Measurements from ENCODE around the gene CNNM2.

DNA sequence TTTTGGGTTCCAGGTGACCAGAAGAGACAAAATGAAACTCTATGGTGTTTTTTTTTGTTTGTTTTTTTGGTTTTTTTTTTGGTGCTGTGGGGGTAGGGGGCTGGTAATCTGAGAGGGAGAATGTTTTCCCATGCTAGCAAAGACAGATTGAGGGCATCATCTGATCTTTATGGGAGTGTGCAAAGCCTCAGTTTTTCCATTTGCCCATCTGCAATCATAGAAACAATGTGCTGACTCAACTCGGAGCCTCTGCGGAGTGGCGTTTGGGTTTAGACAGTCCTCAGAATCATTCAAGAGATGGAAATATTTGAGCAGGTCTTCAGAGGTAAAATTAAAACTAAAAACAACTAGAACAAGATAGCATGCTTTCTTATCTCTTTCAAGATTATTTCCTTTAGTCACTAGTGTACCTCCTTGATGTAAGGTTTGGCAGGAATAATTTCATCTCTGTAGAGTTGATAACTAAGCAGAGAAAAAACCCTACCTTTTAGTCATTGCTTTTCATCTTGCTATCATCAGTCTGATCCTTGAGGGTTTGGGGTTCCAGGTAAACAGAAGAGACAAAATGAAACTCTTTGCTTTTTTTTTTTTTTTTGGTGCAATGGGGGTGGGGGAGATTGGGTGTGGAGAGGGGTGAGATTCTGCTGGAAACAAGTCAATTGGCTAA lies 18.0 kb downstream of the CNNM2 start:
- TF ChIP-seq POLR2AphosphoS5 (IDR thresholded peaks at IDR 0.05) (no peak), POLR2A (IDR thresholded peaks at IDR 0.05) (no peak)

Data from prostate gland (tissue), 1 donor.